Endometrial microvascular endothelial cells (primary cell): ENCODE measurements around the gene CRYBG1. TPM values are rescaled to one million over a fixed set of nuclear protein-coding genes. Genes with fewer than 3 reads are reported as not detected.

Experiments used
- in situ Hi-C: cut with HindIII; loops from 2 replicates; pipeline ENCODE4 v1.10.0; 2017; ENCODE audit warnings: low sequenced_read_pairs, low pct_unique_long_range_greater_than_20kb; ENCODE audit errors: inconsistent ontology term
- total RNA-seq: library from RNA; depleted of rRNA; stranded (reverse); fragments of >200 nt; gene quantifications from one replicate; pipeline ENCODE4 v1.2.3, GENCODE V29; 2015; ENCODE audit errors: inconsistent ontology term

CRYBG1 gene
- total RNA-seq, 1 donor from 2014 or later, result 45.6 TPM

GRCh38 chr6:106486236-106486635, 125.7 kb downstream of the CRYBG1 start:
- in situ Hi-C loops, result no loop called here

- in situ Hi-C loops, result no loop called here
These were observed 128.2 kb downstream of the CRYBG1 start for GRCh38 chr6:106488494-106489370.

DNA sequence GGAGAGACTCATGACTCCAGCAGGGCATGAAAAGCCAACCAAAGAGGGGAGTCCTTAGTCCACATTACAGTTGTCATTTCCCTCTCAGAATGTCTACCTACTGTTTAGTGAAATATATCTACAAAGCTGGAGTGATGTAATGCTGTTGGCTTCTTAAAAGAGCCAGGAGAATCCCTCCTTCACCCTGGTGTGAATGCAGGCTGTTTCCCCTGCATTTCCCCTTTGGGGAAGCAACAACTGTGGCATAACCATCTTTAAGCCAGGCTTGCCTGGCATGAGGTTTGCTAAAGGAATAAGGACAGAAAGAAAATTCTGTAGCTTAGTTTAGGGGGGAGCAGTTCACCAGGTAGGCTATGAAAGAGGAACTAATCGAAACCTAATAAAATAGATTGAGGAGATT, 129.5 kb downstream of the CRYBG1 start:
- in situ Hi-C loops, result no loop called here

DNA sequence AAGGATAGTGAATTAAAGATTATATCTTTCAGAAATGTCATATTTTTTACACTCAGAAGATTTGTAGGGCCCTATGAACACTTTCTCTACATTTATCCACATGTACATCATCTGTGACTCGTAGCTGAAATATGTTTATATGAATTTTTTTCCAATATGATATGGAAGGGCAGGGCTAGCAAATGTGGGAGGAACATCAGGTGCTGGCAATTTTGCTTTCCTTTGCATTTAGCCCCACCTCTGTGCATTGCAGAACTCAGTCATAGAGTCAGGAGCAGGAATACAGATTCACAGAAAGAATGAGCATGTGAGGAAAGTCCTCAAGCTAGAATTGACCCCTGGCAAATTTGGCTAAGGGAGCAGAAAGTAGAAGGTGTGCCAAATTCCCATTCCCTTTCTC, 129.9 kb downstream of the CRYBG1 start:
- in situ Hi-C loops, result no loop called here

- in situ Hi-C loops, result no loop called here
These were observed 130.5 kb downstream of the CRYBG1 start for GRCh38 chr6:106490974-106491373.

GRCh38 chr6:106495014-106495413, 134.5 kb downstream of the CRYBG1 start:
- in situ Hi-C loops, result no loop called here

- in situ Hi-C loops, result no loop called here
These were observed 136.3 kb downstream of the CRYBG1 start for GRCh38 chr6:106496823-106497222.

DNA sequence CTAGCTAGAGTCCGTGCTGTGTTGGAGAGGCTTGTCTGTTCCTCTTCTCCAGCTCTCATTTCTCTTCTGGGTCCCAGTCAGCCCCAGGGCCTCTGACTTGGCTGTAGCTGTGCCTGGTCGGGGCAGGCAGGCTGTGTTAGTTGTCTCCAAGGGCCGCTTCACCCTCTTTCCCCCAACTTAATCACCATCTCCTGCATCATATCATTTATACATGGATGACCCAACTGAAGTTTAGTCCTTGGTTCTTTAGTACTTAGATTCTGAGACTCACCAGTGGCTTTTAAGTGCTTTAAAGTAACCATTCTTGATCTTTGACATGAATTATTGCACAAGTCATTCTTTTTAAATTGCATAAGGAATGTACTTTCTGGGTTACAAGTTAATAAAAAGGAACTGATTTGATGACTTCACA, 141.4 kb downstream of the CRYBG1 start:
- in situ Hi-C loops, result no loop called here

DNA sequence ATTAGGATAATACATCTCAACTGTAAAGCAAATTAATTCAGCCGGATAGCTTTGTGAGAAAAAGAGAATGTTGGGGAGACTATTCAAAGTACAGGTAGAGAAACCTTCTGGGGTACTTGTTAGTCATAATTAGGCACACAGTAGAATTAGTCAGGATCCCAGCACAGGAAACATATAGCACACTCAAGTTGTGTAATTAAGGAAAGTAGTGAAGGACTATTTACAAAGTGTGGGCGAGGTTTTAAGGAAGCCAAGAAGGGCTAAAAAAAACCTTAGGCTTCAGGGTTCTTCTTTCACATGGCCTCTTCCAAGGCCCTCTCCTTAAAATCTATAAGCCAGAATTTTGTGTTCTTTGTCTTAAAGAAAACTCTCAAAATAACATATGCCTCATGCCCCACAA, 142.0 kb downstream of the CRYBG1 start:
- in situ Hi-C loops, result no loop called here

DNA sequence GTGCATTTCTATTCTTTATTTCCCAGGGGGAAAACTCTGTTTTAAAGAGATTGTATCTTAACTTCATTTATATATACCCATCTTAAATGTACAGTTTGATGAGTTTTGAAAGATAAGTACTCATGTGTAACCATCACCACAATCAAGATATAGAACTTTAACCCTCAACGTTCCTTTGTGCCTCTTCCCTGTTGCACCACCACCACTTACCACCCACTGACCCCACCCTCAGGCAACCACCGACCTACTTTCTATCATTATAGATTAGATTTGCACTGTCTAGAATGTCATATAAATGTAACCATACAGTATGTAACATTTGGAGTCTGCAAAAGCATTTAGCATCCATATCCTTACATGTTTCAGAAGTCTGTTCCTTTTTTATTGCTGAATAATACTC, 147.8 kb downstream of the CRYBG1 start:
- in situ Hi-C loops, result no loop called here

- in situ Hi-C loops, result no loop called here
These were observed 148.3 kb downstream of the CRYBG1 start for GRCh38 chr6:106508834-106509233.

- in situ Hi-C loops, result no loop called here
These were observed 149.0 kb downstream of the CRYBG1 start for GRCh38 chr6:106509420-106510089.

DNA sequence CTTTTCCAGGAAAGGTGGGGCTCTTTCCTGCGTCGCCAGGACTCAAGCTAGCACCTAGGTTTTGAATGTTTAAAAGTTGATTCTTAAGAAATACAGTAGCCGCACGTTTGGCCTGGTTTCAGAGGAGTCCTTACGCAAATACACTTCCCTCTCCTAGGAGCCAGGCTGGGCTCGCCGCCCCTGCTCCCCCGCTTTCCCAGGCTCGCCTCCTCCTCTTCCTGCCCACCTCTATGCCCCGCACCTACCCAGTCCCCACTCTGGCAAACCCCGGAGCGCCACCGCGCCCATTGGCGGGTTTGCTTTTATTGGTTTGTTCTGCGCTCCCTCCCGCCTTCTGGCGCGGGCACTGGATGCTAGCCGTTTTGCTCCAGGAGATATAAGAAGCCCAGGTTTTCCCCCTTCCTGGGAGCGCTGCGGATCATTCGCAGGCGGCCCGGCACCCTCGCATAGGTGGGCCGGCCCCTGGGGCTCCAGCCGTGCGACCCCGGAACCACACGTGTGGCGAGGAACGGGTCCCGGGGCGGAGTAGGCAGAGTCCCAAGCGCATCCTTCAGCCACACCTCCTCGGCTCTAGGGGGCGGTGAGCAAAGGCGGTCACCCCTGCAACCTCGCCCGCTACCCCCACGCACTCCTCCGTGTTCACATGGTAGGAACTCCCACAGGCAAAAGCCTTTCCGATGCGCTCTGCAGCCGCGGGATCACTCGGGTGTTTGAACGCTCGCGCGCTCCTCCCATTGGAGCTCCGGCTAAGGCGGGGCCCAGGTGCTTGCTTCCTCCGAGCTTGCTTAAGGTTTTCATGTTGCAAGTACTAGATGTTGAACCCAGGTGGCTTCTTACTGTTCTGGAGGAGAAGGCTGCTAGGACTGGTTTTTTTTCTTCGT, 149.8 kb downstream of the CRYBG1 start:
- in situ Hi-C loops, result no loop called here

DNA sequence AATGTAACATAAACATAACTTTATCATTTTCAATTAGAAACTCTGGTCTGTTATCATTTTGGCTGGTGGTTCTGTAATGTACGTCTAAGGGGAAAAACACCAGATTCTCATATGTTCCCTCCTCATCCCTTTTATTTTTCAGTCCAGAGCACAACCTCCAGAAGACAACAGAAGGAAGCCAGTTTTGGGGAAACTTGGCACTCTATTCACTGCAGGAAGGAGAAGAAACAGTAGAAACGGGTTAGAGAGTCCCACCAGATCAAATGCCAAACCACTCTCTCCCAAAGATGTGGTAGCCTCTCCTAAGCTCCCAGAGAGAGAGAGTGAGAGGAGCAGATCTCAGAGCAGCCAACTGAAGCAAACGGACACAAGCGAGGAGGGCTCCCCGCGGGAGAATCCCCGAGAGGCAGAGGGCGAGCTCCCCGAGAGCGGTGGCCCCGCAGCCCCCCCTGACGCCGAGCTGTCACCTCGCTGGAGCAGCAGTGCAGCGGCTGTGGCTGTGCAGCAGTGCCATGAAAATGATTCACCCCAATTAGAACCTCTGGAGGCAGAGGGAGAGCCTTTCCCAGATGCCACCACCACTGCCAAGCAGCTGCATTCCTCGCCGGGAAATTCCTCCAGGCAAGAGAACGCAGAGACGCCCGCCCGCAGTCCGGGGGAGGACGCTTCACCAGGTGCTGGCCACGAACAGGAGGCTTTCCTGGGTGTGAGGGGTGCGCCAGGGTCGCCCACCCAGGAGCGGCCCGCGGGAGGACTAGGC, 151.0 kb downstream of the CRYBG1 start:
- in situ Hi-C loops, result no loop called here

- in situ Hi-C loops, result no loop called here
These were observed 151.8 kb downstream of the CRYBG1 start for GRCh38 chr6:106512048-106512967.

GRCh38 chr6:106512968-106513574, 152.6 kb downstream of the CRYBG1 start:
- in situ Hi-C loops, result no loop called here

GRCh38 chr6:106513808-106514582, 153.5 kb downstream of the CRYBG1 start:
- in situ Hi-C loops, result no loop called here
